Endometrial microvascular endothelial cells (primary cell): ENCODE data around the gene AGMAT. TPM values are rescaled to one million over a fixed set of nuclear protein-coding genes. Genes with fewer than 3 reads are reported as not detected.

ENCODE experiments used
- in situ Hi-C: cut with HindIII; loops from 2 replicates; pipeline ENCODE4 v1.10.0; 2017; ENCODE audit warnings: low sequenced_read_pairs, low pct_unique_long_range_greater_than_20kb; ENCODE audit errors: inconsistent ontology term
- total RNA-seq: library from RNA; depleted of rRNA; stranded (reverse); fragments of >200 nt; gene quantifications from one replicate; pipeline ENCODE4 v1.2.3, GENCODE V29; 2015; ENCODE audit errors: inconsistent ontology term

AGMAT gene, protein sequence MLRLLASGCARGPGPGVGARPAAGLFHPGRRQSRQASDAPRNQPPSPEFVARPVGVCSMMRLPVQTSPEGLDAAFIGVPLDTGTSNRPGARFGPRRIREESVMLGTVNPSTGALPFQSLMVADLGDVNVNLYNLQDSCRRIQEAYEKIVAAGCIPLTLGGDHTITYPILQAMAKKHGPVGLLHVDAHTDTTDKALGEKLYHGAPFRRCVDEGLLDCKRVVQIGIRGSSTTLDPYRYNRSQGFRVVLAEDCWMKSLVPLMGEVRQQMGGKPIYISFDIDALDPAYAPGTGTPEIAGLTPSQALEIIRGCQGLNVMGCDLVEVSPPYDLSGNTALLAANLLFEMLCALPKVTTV
- 2.6 TPM for total RNA-seq

DNA sequence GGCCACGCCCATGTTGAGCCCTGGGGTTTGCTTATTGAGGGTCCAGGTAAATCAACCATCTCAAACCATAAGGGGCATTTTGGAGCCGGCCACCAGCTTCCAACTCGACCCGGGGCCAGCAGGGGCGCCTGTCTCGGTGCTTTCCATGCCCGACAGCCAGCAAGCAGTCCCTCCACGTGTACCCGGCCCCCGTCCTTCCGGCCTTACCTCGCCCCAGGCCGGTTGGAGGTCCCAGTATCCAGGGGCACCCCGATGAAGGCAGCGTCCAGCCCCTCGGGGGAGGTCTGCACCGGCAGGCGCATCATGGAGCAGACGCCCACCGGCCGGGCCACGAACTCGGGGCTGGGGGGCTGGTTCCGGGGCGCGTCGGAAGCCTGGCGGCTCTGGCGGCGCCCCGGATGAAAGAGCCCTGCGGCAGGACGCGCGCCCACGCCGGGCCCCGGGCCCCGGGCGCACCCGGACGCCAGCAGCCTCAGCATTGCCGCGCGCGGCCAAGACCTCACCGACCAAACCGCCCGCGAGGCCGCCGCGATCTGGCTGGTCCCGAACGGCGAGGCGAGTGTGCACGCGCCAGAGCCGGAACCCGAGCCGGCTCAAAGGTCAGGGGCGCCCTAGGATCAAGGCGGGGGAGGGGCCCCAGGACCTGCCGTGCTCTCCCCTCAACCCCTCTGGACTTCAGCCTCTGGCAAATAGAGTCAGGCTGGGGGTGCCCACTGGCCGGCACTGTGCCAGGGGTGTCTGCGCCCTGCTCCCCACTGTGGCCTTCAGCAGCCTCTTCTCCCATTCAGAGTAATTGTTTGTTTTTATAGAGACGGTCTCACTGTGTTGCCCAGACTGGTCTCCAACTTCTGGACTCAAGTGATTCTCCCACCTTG, at the start of gene AGMAT:
AGMAT (minus strand) TSS at position 563 of the 875 bp plus-strand sequence; CDS start at position 479, 84 bp downstream.
- in situ Hi-C loops = no loop called here

DNA sequence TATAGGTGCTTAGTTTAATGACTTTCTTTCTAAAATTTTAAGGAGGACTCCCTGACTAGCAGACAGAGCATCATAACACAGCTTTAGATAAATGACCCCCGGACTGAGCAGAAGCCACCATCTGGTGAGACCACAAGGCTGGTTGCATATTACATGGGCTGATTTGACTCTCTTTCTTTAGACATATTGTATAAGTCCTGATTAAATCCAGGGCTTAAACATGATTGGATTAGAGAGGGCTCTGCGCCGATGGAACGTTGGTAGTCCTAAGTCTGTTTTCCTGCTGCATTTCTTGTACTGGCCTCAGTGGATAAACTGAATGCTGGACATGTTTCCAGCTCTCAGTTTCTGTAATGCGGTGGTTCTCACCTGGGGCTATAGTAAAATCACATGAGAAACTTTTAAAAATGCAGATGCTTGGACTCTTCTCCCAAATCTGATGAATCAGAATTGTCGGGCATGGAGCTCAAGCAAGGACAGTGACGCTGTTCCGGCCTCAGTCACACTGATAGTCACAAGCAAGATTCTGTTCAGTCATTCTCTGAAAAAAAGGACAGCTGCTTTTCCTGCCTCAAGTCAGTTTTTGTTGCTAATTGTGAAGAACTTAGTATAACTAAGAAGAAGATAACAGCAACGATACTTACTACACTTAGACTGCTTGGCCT, 49.0 kb upstream of the AGMAT start:
- in situ Hi-C loops = no loop called here

DNA sequence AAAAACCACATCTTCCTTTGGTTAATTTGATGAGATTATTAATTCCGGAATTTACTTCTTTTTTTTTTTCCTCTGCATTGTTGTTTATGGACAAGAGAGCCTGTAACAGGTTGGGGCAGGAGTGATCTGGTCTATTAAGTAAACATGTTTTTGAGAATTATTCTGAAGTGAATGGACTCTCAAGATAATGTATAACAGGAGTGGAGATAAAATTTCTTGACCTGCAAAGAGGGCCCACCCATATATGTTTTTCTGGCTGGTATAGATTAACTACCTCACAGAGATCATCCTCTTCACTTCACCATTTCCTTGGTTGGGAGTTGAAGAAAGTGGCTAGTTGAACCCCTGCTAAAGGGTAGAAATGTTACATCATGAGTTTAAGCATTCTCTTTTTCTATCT, 43.2 kb upstream of the AGMAT start:
- in situ Hi-C loops = no loop called here

DNA sequence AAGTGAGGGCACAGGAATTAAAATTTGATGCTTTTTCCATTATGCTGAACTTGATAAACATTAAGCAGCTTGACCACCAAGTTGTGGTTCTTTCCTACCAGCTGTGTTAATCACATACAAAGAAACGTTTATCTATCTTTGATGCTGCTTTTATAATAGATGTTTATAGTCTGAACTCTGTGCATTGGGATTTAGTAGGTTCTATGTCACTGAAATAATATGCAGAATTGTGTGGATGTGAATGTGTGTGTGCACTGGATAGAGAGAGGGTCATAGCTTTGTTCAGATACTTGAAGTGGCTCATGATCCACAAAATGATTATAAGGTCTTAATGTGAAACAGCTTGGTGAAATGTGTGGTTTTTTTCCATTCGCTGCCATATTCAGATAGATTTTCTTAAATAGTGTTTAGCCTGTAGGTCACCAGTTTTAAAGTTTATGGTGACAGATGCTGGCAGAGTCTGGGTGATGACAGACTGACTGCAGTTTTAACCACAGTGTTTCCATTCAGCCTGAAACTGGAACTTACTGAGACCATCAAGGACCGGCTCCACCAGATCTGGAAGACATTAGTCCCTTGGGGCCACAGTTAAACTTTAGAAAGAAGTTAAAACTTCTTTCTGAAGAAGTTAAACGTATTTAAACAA, 42.6 kb upstream of the AGMAT start:
- in situ Hi-C loops = no loop called here

DNA sequence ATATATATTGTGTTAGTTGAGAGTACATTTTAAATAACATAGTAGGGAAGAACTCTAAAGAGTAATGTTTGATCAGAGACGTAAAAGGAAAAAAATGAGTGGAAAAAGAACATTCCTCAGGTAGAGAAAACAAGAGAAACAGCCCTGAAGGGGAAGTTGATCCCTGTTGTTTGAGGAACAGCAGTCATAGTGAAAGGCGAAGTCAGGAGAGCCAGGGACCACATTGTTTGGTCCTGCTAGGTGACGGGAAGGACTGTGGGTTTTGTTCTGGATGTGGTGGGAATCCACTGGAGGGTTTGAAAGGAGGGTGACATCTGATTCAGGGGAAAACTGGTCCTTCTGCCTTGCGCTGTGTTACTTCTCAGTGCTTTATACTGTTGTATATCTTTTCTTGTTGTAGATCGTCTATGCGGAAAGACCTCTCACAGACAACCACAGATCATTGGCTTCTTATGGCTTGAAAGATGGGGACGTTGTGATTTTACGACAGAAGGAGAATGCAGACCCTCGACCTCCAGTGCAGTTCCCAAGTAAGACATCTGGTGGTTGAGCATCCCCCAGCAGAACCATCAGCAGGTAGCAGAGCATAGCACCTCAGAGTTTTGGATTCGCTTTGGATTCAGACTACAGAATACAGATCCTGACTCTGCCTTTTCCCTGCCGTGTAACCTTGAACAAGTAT, 41.6 kb upstream of the AGMAT start:
- in situ Hi-C loops = no loop called here

DNA sequence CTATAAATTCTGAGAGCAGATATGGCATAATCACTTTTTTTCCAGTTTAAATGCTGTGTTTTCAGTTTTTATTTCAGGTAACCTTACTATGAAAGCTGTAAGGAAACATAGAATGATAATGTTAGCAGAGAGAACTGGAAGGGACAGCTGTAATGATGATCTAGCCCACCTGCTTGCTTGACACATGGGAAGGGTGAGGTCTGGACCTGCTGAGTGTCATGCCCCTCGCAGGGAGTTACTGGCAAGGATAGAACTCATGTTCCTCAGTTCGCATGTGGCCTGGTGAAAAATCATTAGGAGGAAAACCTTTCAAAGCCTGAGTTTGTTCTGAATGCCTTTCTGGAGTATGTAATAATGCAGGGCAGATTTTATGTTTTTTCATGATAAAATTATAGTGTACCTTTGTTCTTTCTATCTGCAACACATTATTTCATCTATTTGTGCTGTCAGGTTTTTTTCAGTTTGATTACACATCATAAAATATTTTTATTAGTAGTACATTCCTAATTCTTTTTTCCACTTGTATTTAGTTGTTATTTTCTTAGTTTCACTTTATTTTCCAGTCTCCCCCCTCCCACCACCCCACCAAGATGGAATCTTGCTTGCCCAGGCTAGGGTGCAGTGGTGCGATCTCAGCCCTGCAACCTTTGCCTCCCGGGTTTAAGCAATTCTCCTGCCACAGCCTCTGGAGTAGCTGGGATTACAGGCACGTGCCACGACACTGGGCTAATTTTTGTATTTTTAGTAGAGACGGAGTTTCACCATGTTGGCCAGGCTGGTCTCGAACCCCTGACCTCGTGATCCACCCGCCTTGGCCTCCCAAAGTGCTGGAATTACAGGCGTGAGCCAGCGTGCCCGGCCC, 40.4 kb upstream of the AGMAT start:
- in situ Hi-C loops = no loop called here

DNA sequence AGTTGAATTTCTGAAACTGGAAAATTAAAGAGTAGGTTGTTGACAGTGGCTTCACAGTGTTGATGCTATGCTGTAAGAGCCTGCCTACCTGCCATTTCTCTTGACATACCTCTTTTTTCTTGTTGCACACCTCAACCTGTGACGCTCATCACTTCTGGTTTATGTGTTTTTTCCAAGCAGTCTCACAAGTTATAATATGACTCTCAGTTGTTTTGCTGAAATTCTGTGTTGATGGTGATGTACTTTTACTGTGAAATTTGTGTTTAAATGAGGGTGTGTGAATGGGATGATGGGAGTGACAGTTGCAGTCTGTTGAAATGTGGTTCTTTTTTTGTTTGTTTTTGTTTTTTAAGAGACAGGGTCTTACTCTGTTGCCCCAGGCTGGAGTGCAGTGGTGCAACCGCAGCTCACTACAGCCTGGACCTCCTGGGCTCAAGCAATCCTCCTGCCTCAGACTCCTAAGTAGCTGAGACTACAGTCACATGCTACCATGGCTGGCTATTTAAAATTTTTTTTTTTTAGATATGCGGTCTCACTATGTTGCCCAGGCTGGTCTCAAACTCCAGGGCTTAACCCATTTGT, 39.4 kb upstream of the AGMAT start:
- in situ Hi-C loops = no loop called here

DNA sequence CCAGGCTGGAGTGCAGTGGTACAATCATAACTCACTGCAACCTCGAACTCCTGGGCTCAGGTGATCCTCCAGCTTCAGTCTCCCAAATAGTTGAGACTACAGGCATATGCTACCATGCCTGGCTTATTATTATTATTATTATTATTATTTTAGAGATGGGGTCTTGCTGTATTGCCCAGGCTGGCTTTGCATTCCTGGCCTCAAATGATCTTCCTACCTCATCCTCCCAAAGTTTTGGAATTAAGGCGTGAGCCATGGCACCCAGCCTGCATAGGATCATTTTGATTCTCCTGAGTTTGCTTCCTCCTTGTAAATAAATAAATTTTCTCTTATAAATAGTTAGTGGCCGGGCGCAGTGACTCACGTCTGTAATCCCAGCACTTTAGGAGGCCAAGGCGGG, 38.6 kb upstream of the AGMAT start:
- in situ Hi-C loops = no loop called here

DNA sequence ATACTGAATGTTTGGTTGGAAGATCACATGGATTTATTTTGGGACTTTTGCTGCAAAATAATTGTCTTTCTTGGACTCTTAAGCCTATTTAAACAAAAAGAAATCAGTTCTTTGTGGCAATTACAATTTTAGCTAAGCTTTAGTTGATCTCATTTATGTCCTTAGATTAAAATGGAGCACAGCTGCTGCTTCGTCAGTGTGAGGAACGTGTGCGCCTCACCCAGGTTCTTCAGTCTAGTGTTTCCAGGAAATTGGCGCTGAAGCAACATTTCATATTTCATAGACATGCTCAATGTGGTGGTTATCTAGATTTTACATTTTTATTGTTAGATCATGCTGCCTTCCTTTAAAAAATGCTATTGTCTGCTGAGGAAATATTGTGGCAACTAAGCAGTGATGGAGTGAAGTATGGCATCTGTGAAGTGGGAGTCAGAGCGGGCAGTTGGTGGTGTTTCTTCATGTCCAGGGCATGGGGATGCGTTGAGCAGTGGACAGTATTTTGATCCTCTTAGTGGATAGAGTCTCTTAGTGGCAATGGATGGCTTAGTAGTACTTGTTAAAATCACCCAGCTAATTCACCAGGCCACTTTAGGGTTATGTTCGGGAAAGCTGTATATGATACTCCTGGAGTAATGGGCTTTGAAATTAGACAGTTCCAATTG, 38.0 kb upstream of the AGMAT start:
- in situ Hi-C loops = no loop called here

DNA sequence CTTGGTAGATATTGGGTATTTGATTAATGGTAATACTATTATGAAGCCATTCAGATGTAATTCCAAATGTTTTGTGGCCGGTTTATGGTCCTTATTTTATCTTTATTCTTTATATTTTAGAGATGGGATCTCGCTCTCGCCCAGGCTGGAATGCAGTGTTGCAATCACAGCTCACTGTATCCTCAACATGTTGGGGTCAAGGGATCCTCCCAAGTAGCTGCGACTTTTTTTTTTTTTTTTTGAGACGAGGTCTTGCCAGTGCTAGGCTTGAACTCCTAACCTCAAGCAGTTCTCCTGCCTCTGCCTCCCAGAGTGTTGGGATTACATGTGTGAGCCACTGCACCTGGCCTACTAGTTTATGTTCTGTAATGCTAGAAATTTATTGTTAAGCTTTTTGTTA, 37.1 kb upstream of the AGMAT start:
- in situ Hi-C loops = no loop called here

DNA sequence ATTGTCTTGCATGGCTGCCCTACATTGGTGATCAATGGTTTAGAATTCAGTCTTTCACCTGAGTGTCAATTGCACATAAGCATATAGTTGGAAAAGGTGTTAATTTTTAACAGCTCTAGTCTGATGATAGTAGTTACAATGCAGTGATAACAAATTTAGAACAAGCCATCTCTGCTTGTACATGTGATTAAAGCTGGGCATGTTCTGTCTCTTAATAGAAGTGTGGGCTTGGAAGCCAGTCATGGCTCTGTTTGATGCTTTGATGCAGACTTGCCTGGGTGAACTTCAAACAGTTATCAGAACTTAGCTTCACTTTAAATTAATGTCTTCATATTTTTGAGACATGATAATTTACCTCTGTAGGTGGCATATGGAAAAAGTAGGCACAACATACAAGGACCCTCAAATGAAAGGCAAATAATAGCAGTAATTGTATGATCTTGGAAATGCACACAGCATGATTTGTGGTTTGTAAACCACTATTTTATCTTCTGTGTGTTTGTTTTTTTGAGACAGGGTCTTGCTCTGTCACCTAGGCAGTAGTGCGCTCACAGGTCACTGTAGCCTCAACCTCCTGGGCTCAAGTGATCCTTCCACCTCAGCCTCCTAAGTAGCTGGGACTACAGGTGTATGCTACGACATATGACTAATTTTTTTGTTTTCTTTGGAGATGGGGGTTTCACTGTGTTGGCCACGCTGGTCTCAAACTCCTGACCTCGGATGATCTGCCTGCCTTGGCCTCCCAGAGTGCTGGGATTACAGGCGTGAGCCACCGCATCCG, 36.2 kb upstream of the AGMAT start:
- in situ Hi-C loops = no loop called here

DNA sequence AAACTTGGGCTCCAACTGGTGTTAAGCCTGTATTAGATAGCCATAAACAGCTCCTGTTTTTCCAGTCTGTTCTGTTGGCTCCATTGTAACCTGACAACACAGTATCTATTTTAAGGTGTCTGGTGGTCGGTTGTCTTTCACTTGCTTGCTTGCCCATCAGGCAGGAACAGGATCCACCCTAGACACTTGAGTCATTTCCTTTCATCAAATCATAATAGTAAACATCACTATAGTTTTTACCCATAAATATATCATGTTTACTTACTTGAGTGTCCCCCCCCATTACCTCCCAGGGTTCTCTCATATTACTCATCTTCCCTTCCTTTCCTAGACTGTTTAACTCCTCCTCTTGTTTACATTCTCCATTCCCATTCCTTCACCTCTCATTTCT, 35.3 kb upstream of the AGMAT start:
- in situ Hi-C loops = no loop called here

DNA sequence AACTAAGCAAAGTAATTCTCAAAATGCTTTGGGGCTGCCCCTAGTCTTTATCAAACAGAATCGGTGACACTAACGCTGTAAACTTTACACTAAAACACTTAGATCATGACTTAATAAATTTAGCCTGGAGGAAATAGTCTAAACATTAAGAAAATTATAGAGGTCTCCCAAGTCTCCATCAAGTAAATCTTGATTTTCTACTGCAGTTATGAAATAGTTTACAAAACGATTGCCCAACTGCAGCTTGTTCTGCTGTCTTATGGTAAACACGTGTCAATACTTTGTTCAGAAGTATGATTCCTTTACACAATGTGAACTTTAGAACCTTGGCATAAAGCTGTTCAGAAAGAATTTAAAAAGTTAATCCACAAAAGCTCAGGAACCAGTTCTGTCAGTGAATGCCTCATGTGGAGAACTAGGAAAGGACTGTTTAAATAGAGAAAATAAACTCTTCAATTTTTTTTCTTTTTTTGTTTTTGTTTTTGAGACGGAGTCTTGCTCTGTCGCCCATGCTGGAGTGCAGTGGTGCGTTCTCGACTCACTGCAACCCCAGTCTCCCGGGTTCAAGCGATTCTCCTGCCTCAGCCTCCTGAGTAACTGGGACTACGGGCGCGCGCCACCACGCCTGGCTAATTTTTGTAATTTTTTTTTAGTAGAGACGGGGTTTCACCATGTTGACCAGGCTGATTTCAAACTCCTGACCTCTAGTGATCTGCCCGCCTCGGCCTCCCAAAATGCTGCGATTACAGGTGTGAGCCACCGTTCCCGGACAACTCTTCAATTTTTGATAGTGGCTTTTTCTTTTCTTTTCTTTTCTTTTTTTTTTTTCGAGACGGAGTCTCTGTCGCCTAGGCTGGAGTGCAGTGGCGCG, 34.0 kb upstream of the AGMAT start:
- in situ Hi-C loops = no loop called here

DNA sequence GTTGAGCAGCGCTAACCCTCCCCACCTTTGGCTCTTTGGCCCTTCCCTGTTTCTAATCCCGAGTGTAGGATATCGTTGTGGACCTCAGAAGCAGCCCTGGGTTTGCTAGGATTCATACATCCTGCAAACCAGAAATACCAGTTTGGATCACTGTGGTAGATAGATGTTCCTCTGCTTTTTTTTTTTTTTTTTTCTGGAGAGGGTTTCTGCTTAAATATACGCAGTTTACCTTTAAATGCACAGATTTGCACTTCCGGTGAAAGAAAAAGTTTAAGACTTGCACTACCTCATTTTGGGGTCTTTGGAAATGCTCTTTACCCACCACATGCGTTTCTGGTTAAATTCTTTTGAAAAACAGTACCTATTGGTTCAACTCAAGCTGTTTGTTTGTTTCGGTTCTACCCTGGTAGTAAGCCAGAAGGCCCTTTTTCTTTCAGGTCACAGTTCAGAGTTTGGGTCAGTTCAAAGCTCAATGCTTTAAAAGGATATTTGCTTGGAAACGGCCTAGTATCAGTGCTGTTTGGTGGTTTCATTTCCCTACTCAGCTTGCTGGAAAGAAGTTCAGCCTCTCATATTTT, 33.3 kb upstream of the AGMAT start:
- in situ Hi-C loops = no loop called here
